Breast epithelium (tissue), 4 donors: ENCODE measurements around the gene MAFG. TPM values are rescaled to one million over a fixed set of nuclear protein-coding genes. Genes with fewer than 3 reads are reported as not detected.

Experiments
- DNase-seq, 2 donors: peaks; one replicate each; pipeline ENCODE4 v3.0.0-alpha.2; 2019; ENCODE audit warnings: low spot score in 2 of 2
- H3K27ac ChIP-seq, 2 donors: fragments of 200-600 bp; sonication (generic) in 1 of 2; one replicate each; pipeline ENCODE4 v1.5.1; 2016 to 2019; ENCODE audit warnings: mild to moderate bottlenecking in 1 of 2
- H3K27me3 ChIP-seq, 2 donors: fragments of 200-600 bp; sonication (generic) in 1 of 2; one replicate each; pipeline versions ENCODE4 v1.5.1 to v1.6.0; 2017 to 2019; ENCODE audit warnings: control low read depth in 1 of 2, mild to moderate bottlenecking in 1 of 2
- H3K36me3 ChIP-seq: fragments of 200-600 bp; one replicate; pipeline ENCODE4 v1.5.1; 2019
- H3K4me1 ChIP-seq, 2 donors: fragments of 200-600 bp; sonication (generic); one replicate each; pipeline ENCODE4 v1.5.1; 2016 to 2019; ENCODE audit warnings: control low read depth in 1 of 2
- H3K4me3 ChIP-seq, 3 donors: fragments of 200-600 bp; sonication (generic); 1 replicate in 2 of 3; 2 replicates in 1 of 3; pipeline ENCODE4 v1.5.1; 2016 to 2019; ENCODE audit warnings: mild to moderate bottlenecking in 3 of 3, moderate library complexity in 2 of 3
- H3K9me3 ChIP-seq, 2 donors: fragments of 200-600 bp; sonication (generic) in 1 of 2; one replicate each; pipeline ENCODE4 v1.5.1; 2016 to 2019; ENCODE audit warnings: control low read depth in 1 of 2
- POLR2A ChIP-seq: fragments of 450-650 bp; IDR thresholded peaks from one replicate; pipeline ENCODE4 v1.6.1; 2016; ENCODE audit warnings: antibody characterized with exemption, mild to moderate bottlenecking, moderate library complexity
- POLR2AphosphoS5 ChIP-seq, 3 donors: sonication (generic); formaldehyde crosslinking; IDR thresholded peaks; one replicate each; pipeline ENCODE4 v1.6.1; 2017; ENCODE audit warnings: antibody characterized with exemption in 3 of 3
- intact Hi-C: fragments of 100-400 bp; cut with DNase I; formaldehyde crosslinking; loops from one replicate; pipeline ENCODE4 v1.15.1; 2023; ENCODE audit warnings: low total_unique reads
- total RNA-seq, 3 donors: library from RNA; depleted of rRNA; stranded (reverse); fragments of >200 nt; gene quantifications; one replicate each; pipeline ENCODE4 v1.1.0, GENCODE V29; 2016
- TF ChIP-seq, protein P1 (sequence below), 3 donors: fragments of 450-650 bp; IDR thresholded peaks; one replicate each; pipeline ENCODE4 v1.5.1; 2016 to 2017; ENCODE audit warnings: antibody characterized with exemption in 3 of 3, mild to moderate bottlenecking in 3 of 3, moderate library complexity in 3 of 3

MAFG gene
- total RNA-seq, 3 donors from 2014 or later = 12.3 to 15.2 (median 14.1) TPM

DNA sequence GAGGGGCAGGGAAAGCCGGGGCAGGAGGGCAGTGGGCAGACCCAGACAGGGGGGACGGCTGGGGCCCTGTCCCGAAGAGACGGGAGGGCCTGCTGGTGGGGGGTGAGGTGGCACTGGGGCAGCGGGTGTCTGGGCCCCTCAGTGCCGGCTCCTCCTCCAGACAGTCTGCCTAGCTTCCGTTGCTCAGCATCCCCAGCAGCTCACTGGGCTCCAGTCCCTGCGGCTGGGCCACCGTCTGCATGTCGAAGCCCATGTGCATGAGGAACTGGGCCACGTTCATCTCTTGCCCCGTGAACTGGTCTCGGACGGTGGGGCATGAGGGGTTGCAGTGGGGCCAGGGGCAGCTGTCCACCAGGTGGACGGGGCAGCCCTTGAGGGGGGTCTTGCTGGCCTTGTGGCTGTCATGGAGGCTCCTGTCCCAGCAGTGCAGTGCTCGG, 25.3 kb upstream of the MAFG start:
- Histone ChIP-seq H3K27me3 (peaks cover 0 to 13% of the 10 kb centered on the region in 2 donors), H3K9me3 (no peaks in the 10 kb centered on the region), H3K4me3 (no peak overlapping the region), H3K27ac (no peak overlapping the region), H3K36me3 (no peaks in the 10 kb centered on the region), H3K4me1 (no peaks in the 10 kb centered on the region)
- no peak for DNase-seq
- no peak for TF ChIP-seq POLR2A
- TF ChIP-seq, protein P1, sequence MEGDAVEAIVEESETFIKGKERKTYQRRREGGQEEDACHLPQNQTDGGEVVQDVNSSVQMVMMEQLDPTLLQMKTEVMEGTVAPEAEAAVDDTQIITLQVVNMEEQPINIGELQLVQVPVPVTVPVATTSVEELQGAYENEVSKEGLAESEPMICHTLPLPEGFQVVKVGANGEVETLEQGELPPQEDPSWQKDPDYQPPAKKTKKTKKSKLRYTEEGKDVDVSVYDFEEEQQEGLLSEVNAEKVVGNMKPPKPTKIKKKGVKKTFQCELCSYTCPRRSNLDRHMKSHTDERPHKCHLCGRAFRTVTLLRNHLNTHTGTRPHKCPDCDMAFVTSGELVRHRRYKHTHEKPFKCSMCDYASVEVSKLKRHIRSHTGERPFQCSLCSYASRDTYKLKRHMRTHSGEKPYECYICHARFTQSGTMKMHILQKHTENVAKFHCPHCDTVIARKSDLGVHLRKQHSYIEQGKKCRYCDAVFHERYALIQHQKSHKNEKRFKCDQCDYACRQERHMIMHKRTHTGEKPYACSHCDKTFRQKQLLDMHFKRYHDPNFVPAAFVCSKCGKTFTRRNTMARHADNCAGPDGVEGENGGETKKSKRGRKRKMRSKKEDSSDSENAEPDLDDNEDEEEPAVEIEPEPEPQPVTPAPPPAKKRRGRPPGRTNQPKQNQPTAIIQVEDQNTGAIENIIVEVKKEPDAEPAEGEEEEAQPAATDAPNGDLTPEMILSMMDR (IDR thresholded peaks at IDR 0.05) = no peak
- no peak for TF ChIP-seq POLR2AphosphoS5 (IDR thresholded peaks at IDR 0.05)
- intact Hi-C loops = no loop called here

DNA sequence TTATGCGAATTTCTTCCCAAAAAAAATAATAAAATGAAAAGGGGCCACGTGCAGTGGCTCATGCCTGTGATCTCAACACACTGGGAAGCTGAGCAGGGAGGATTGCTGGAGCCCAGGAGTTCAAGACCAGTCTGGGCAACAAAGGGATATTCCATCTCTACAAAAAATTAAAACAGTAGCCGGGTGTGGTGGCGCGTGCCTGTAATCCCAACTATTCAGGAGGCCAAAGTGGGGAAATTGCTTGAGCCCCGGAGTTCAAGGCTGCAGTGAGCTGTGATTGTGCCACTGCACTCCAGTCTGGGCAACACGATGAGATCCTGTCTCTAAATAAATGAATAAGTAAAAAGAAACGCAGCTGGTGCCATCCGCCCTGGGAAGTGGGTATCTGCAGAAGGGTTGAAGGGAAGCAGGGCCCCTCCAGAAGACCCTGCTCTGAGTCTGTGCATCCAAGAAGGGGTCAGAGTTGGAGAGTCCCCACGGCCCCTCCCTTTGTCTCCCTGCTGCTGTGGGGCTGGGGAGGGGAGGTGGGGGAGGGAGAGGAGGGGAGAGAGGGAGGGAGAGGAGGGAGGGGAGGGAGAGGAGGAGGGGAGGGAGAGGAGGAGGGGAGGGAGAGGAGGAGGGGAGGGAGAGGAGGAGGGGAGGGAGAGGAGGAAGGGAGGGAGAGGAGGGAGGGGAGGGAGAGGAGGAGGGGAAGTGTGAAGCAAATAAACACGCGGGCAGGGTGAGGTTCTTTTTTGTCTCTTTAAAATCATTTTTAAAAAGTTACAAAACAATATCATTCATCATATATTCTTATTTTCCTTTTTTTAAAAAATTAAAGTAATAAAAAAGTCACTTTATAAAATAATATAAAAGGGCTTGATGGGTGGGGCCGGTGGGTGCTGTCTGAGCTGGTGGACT, 24.5 kb upstream of the MAFG start:
- no peaks in the 10 kb centered on the region for H3K36me3 ChIP-seq
- intact Hi-C loops = no loop called here
- no peak for TF ChIP-seq POLR2A
- TF ChIP-seq, protein P1 (IDR thresholded peaks at IDR 0.05) = no peak
- TF ChIP-seq POLR2AphosphoS5 (IDR thresholded peaks at IDR 0.05) = no peak
- H3K4me3 ChIP-seq = no peak overlapping the region
- no peak for DNase-seq
- no peak overlapping the region for H3K27ac ChIP-seq
- no peaks in the 10 kb centered on the region for H3K9me3 ChIP-seq
- no peaks in the 10 kb centered on the region for H3K4me1 ChIP-seq
- H3K27me3 ChIP-seq = peaks cover 0 to 6% of the 10 kb centered on the region in 2 donors

DNA sequence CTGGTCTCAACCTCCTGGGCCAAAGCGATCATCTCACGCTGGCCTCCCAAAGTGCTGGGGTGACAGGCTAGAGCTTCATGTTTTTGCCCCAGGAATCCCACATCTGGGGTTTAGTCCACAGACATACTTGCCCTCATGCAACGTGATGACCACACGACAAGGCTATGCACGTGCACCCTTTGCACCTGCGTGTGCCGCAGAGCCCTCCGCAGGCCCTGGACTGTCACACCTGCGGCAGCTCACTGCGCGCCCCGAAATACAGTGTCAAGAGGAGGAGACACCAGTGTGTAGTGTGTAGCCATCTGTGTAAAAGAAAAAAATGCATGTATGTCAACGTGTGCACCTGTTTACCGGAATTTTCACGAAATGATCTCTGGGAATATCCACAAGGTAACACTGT, 23.0 kb upstream of the MAFG start:
- no peaks in the 10 kb centered on the region for H3K27me3 ChIP-seq
- no peak overlapping the region for H3K4me3 ChIP-seq
- H3K27ac ChIP-seq = no peak overlapping the region
- intact Hi-C loops = no loop called here
- no peaks in the 10 kb centered on the region for H3K36me3 ChIP-seq
- no peak for DNase-seq
- TF ChIP-seq POLR2A = no peak
- TF ChIP-seq POLR2AphosphoS5 (IDR thresholded peaks at IDR 0.05) = no peak
- H3K4me1 ChIP-seq = no peaks in the 10 kb centered on the region
- no peaks in the 10 kb centered on the region for H3K9me3 ChIP-seq

- intact Hi-C loops = loop anchor here (5.0 kb wide), 1 partner anchor 877 kb away; no protein-coding TSS in a partner anchor
- H3K4me3 ChIP-seq = no peak overlapping the region
- DNase-seq = no peak
- H3K9me3 ChIP-seq = no peaks in the 10 kb centered on the region
- no peaks in the 10 kb centered on the region for H3K36me3 ChIP-seq
- H3K27ac ChIP-seq = no peak overlapping the region
- no peak for TF ChIP-seq POLR2A
- TF ChIP-seq POLR2AphosphoS5 (IDR thresholded peaks at IDR 0.05) = no peak
- TF ChIP-seq, protein P1 (IDR thresholded peaks at IDR 0.05) = no peak
- H3K4me1 ChIP-seq = no peaks in the 10 kb centered on the region
- no peaks in the 10 kb centered on the region for H3K27me3 ChIP-seq
These were observed 21.3 kb upstream of the MAFG start for GRCh38 chr17:81948635-81949378.

DNA sequence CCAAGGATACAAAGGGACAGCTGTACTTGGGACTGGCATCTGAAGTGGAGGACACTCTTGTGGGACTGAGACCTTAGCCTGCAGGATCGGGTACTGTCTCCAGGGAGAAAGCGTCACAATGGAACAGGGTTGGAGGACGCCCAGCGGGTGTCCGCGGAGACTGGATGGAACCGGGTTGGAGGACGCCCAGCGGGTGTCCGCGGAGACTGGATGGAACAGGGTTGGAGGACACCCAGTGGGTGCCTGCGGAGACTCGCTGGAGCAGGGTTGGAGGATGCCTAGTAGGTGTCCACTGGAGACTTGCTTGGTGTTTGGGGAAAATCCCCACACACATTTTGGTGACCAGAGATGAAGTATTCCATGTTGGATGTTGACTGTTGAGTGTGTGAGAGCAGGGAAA, 19.7 kb upstream of the MAFG start, which contains the start of gene MYADML2:
Gene MYADML2, minus strand, starts transcription at position 45 of the 400 bp plus-strand sequence. CDS start 5,492 bp downstream, outside the sequence.
- Histone ChIP-seq H3K36me3 (no peaks in the 10 kb centered on the region), H3K4me1 (no peaks in the 10 kb centered on the region), H3K4me3 (no peak within 1 kb of the TSS), H3K27ac (no peak within 1 kb of the TSS), H3K9me3 (no peaks in the 10 kb centered on the region), H3K27me3 (no peaks in the 10 kb centered on the region)
- DNase-seq = no peak
- intact Hi-C loops = loop anchor here (5.0 kb wide), 1 partner anchor 875 kb away; no protein-coding TSS in a partner anchor
- TF ChIP-seq POLR2AphosphoS5 (IDR thresholded peaks at IDR 0.05) = no peak
- TF ChIP-seq, protein P1 (IDR thresholded peaks at IDR 0.05) = no peak
- no peak for TF ChIP-seq POLR2A
